Activated CD4-positive, alpha-beta T cell treated with anti-CD3 and anti-CD28 coated beads, Interleukin-2, Interleukin-4, amounts not matched to agents 100 ng/mL and 50 ng/mL, durations not matched to agents 16 hours and 8 hours (primary cell): Measurements from ENCODE around the gene CRYGN.

ENCODE experiments used
- DNase-seq: peaks from one replicate; pipeline ENCODE4 v3.0.0-alpha.2; 2020; ENCODE audit warnings: low spot score

The CRYGN gene

GRCh38 chr7:151406886-151407583 lies 32.9 kb downstream of the CRYGN start:
- no peak for DNase-seq

- no peak for DNase-seq
These were observed 33.7 kb downstream of the CRYGN start for GRCh38 chr7:151406051-151406875.

GRCh38 chr7:151405588-151405987 lies 34.4 kb downstream of the CRYGN start:
- DNase-seq = no peak

DNA sequence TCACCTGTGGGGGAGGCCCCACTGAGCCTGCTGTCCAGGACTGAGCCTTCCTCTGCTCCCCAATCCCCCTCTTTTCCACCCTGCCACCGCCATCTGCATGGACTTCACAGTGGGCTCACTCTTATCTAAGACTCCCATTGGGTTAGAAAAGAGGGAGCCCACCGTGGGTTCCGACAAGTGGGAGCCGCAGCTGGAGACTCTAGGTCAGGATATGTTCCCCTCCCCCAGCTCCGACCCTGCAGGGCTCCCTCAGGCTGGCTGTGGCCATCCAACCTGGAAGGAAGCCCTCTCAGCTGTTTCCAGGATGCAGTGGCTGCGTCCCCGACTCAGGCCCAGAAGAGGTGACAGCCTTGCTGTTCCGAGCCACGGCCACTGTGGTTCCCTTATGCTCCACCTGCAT lies 34.9 kb downstream of the CRYGN start:
- no peak for DNase-seq

DNA sequence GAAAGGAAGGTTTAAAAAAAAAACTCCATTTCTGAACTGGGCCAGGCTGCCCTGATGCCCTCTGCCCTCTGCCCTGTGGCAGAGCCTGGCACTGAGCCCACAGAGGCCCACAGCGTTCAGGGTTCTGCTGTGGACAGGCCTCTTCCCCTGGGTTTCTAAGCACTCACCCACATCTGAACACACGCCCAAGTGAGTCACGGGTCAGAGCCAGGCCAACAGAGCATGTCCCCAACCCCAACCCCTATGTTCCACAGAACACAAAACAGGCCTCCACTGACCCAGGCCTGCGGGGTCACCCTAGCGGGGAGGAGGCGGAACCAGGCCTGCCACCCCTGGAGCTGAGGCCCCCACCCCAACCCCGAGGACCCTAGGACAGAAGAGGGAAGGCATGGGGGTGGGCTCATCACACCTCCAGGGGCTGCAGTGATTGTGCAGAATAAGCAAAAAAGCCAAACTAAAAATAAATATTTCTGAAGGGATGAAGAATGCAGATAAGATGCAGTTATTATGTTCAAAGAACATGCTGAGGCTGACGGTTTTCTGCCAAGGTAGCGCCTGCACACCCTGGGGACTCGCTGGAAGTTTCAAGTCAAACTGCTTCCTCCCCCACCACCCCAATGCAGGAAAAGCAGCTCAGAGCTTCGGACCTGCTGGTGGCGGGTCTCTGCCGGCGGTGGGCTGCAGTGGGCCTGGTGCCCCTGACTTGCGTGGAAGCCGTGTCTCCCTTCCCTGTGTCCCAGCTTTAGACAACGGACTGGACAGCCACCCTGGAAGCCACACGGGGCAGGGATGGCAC lies 35.5 kb downstream of the CRYGN start:
- DNase-seq = no peak

GRCh38 chr7:151403764-151404163 lies 36.2 kb downstream of the CRYGN start:
- no peak for DNase-seq

DNA sequence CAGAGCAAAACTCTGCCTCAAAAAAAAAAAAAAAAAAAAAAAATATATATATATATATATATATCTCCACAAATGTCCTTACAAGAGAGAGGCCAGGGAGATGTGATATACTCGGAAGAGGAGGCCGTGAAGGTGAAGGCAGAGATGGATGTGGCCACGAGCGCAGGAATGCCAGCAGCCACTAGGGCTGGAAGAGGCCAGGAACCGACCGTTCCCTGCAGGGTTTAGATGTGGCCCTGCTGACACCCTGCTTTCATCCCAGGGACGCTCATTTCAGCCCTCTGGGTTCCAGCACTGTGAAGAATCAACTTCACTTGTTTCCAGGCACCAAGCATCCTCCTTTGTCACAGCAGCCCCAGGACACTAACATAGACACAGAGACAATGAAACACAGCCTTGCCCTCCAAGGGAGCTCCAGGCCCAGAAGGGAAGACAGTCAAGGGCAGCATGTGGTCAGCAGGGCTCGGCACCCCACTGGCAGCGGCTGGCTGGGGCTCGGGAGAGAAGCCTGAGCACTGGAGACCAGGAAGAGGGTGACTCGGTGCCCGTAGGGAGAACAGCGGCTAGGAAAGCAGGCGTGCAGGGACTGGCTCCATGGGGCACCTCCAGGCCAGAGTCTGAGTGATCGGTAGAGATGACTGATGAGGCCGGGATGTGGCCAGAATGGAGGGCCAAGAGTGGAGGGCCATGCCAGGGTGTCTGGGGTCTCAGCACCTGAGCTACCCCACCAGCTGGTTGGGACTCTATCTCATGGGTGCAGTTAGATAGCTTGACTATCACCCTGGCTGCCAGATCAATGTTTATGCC lies 37.7 kb downstream of the CRYGN start:
- no peak for DNase-seq

- no peak for DNase-seq
These were observed 39.2 kb downstream of the CRYGN start for GRCh38 chr7:151400626-151401315.

- DNase-seq = no peak
These were observed 40.0 kb downstream of the CRYGN start for GRCh38 chr7:151399906-151400305.

- no peak for DNase-seq
These were observed 40.7 kb downstream of the CRYGN start for GRCh38 chr7:151399305-151399601.

- no peak for DNase-seq
These were observed 41.3 kb downstream of the CRYGN start for GRCh38 chr7:151398446-151399304.

GRCh38 chr7:151397026-151397425 lies 42.9 kb downstream of the CRYGN start:
- no peak for DNase-seq

- DNase-seq = no peak
These were observed 43.5 kb downstream of the CRYGN start for GRCh38 chr7:151396328-151396970.

DNA sequence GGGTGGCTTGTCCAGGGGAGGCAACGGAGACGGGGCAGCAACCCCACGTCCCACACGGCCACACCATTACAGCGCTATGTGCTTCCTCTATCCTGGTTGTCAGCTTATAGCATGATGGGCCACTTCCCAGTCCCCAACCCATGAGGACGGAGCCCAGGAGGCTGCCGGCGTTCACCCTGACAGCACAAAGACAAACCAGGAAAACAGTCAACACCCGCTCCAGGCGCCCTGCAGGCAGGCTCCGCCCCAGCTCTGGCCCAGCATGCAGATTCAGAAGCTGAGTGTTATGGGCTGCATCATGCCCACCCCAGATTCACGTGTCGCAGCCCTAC lies 44.9 kb downstream of the CRYGN start:
- DNase-seq = no peak

- DNase-seq = no peak
These were observed 45.6 kb downstream of the CRYGN start for GRCh38 chr7:151394076-151395035.

DNA sequence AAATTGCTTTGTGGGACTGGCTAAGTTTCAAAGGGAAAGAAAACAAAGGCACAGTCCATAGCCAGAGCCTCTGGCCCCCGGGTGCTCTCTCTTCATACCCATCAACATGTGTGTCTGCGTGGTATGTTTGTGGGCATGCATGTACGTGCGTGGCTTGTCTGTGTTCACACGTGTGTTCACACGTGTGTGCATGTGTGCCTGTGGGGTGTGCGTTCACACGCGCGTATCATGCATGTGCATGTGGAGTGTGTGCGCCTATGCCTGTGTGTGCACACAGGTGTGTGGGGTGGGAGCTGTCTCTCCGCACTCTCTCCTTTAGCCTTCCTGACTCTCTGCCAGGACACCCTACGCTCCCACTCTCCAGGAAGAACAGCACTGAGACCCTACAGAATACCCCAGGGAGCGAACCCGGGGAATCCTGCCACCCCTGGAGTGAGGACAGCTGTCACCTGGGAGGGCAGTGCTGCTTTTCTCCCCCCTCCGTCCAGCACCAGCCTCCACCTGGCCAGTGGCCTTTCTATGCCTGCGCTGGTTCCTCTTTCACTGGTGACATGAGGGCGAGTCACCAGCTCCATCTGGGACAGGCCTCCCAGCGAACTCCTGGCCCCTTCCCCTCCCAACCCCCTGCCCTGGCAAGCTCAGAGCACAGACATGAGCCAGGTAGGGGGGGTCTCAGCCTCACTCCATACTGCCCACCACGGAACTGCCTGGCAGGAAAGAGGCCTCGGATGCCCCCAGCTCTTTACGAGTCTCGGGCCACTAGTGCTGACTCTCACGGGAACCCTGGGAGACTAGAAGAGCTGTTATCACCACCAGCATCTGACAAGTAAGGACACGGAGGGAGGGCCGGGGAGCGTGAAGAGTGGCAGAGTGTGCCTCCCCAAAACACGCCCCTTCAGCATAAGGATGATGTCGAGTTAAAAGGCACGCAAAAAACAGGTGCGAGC lies 46.6 kb downstream of the CRYGN start:
- no peak for DNase-seq

- no peak for DNase-seq
These were observed 47.5 kb downstream of the CRYGN start for GRCh38 chr7:151392426-151392825.

DNA sequence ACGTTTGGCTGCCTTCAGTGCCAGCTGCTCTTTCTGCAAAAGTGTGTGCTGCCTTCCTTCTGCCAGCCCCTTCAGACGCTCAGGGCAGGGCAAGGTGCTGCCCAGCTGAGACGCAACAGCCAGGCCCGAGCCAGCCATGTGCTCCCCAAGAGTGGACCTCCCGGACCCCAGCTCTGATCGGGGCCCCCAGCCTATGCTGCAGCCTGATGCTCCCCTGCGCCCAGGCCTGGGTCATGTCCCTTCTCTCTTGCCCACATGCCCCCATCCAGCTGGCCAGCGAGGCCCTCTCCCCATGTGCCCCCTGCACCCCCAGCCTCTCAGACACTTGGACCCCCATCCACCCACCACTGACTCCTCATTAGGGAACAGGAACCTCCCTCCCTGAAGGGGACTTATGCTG lies 47.9 kb downstream of the CRYGN start:
- no peak for DNase-seq
